ENCODE measurements around the gene CDC42EP3. TPM values are rescaled to one million over a fixed set of nuclear protein-coding genes. Genes with fewer than 3 reads are reported as not detected.

Gene CDC42EP3
- total and polyA plus RNA-seq, 2 experiments from 2014 or later: 19.3 to 33.0 TPM

GRCh38 chr2:37650548-37651093, 20.8 kb downstream of the CDC42EP3 start:
- Histone ChIP-seq H3K4me1 (ENCODE audit: insufficient read depth) (peaks cover 18% of the 10 kb centered on the region), H3K27ac (no peak overlapping the region), H3K36me3 (replicated peaks; ENCODE audit: insufficient read depth, low read depth) (no peaks in the 10 kb centered on the region), H3K4me3 (no peak overlapping the region), H4K20me1 (ENCODE audit: insufficient read depth, poor library complexity, severe bottlenecking) (peaks cover 12% of the 10 kb centered on the region), H2AFZ (no peak overlapping the region), H3K27me3 (no peaks in the 10 kb centered on the region), H3K4me2 (no peak overlapping the region), H3K9me2 (replicated peaks; ENCODE audit: insufficient read depth) (no peaks in the 10 kb centered on the region), H3K9me3 (ENCODE audit: low read depth) (no peaks in the 10 kb centered on the region), H3K79me2 (peaks cover 70% of the 10 kb centered on the region)
- WGBS (ENCODE audit: low lambda C conversion rate, missing lambda C conversion rate): 88% methylated on average over 3 of the region's 3 CpGs
- TF ChIP-seq CTCF (IDR thresholded peaks at IDR 0.05; ENCODE audit: poor library complexity) (no peak), EZH2phosphoT487 (IDR thresholded peaks at IDR 0.05; ENCODE audit: low read depth, severe bottlenecking, unreplicated experiment) (no peak), EZH2 (IDR thresholded peaks at IDR 0.05; ENCODE audit: borderline replicate concordance) (no peak)
- DNase-seq (ENCODE audit: low spot score): no peak

- Histone ChIP-seq H2AFZ (no peak overlapping the region), H4K20me1 (ENCODE audit: insufficient read depth, poor library complexity, severe bottlenecking) (peaks cover 12% of the 10 kb centered on the region), H3K9me2 (replicated peaks; ENCODE audit: insufficient read depth) (no peaks in the 10 kb centered on the region), H3K27ac (no peak overlapping the region), H3K9me3 (ENCODE audit: low read depth) (no peaks in the 10 kb centered on the region), H3K4me1 (ENCODE audit: insufficient read depth) (peaks cover 7% of the 10 kb centered on the region), H3K36me3 (replicated peaks; ENCODE audit: insufficient read depth, low read depth) (no peaks in the 10 kb centered on the region), H3K27me3 (no peaks in the 10 kb centered on the region), H3K79me2 (peaks cover 66% of the 10 kb centered on the region), H3K4me3 (no peak overlapping the region), H3K4me2 (no peak overlapping the region)
- WGBS (ENCODE audit: low lambda C conversion rate, missing lambda C conversion rate): 100% methylated on average over 1 of the region's 3 CpGs
- TF ChIP-seq EZH2 (IDR thresholded peaks at IDR 0.05; ENCODE audit: borderline replicate concordance): no peak
- TF ChIP-seq EZH2phosphoT487 (IDR thresholded peaks at IDR 0.05; ENCODE audit: low read depth, severe bottlenecking, unreplicated experiment): no peak
- TF ChIP-seq CTCF (IDR thresholded peaks at IDR 0.05; ENCODE audit: poor library complexity): no peak
- no peak for DNase-seq (ENCODE audit: low spot score)
Observed at GRCh38 chr2:37649518-37649917, 21.9 kb downstream of the CDC42EP3 start.

- Histone ChIP-seq H3K36me3 (replicated peaks; ENCODE audit: insufficient read depth, low read depth) (no peaks in the 10 kb centered on the region), H3K9me2 (replicated peaks; ENCODE audit: insufficient read depth) (no peaks in the 10 kb centered on the region), H4K20me1 (ENCODE audit: insufficient read depth, poor library complexity, severe bottlenecking) (peaks cover 12% of the 10 kb centered on the region), H3K9me3 (ENCODE audit: low read depth) (no peaks in the 10 kb centered on the region), H3K27me3 (no peaks in the 10 kb centered on the region), H3K27ac (no peak overlapping the region), H3K79me2 (peaks cover 59% of the 10 kb centered on the region), H2AFZ (no peak overlapping the region), H3K4me3 (no peak overlapping the region), H3K4me1 (ENCODE audit: insufficient read depth) (peaks cover 1% of the 10 kb centered on the region), H3K4me2 (no peak overlapping the region)
- 92% methylated on average over 9 of the region's 9 CpGs for WGBS (ENCODE audit: low lambda C conversion rate, missing lambda C conversion rate)
- no peak for TF ChIP-seq EZH2 (IDR thresholded peaks at IDR 0.05; ENCODE audit: borderline replicate concordance)
- TF ChIP-seq EZH2phosphoT487 (IDR thresholded peaks at IDR 0.05; ENCODE audit: low read depth, severe bottlenecking, unreplicated experiment): no peak
- TF ChIP-seq CTCF (IDR thresholded peaks at IDR 0.05; ENCODE audit: poor library complexity): no peak
- no peak for DNase-seq (ENCODE audit: low spot score)
Observed at GRCh38 chr2:37648331-37649011, 23.0 kb downstream of the CDC42EP3 start.

Data from hepatocyte (in vitro differentiated cells).